Right forelimb (tissue), 1 donor: ENCODE data around the gene NMT2.

Experiments
- DNase-seq: peaks from one replicate; pipeline ENCODE4 v3.0.0-alpha.2; 2018

NMT2 gene

DNA sequence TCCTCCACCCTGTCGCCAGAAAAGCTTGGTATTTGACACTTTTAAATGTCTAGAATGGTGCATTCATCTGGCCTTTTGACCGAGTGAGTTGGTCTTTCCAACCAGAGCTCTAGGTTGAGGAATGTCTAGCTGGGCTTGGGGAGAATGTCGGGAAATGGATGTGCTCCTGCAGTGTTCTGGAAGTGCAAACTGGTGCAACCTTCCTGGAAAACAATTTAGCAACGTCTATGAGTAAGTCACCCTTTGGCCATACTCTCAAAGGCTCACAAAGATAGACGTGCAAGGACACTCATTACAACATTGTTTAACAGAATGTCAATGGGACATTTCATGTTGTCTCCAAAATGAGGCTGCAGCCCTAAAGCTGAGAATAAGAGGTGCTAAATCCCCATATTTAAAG lies 12.2 kb upstream of the NMT2 start:
- DNase-seq: no peak

DNA sequence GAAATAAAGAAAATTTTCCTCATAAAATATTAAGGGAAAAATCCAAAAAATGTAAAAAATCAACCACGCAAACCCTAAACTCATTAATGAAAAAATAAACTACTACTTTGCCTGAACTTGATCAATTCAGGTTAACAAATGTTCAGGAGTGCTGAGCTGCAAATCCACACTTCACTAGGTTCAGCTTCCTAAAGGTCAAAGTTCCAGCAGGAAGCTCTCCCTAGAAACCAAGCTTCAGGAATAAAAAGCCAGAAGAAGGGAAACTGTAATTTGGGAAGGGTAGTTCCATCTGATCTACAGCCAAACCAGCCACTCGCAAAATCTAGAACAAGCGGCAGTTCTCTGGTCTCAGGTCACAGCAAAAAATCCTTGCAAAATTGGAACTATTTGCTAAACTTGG lies 7.8 kb upstream of the NMT2 start:
- DNase-seq: no peak

DNA sequence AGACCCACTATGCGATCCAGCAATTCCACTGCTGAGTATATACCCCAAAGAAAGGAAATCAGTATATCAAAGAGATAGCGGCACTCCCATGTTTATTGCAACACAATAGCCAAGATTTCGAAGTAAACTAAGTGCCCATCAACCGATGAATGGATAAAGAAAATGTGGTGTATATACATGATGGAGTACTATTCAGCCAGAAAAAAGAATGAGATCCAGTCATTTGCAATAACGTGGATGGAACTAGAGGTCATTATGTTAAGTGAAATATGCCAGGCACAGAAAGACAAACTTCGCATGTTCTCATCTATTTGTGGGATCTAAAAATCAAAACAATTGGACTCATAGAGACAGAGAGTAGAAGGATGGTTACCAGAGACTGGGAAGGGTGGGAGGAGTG lies 7.1 kb upstream of the NMT2 start:
- no peak for DNase-seq

DNA sequence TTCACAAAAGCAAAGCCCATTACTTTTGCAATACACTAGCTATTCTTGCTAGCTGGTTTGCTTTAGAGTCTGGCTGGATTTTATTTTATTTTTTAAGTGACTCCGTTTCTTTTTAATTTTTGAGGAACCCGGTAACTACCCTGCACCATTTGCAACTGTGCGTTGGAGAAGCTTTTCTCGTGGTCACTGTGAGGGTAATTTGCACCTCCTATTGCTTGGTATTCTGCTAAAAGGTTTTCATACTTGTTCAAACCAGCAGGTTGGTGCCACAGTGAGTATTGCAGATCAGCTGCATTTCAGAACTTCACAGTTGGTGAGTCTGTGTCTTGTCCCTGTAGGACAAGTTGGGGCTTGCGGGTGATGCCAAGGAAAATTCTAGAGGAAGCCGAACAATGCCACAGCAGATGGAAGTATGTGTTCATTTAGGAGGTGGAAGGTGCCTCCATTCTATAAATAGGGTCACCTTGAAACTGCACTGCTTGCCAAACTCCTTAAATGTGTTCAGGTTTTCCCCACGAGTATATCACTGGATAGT lies 3.9 kb upstream of the NMT2 start:
- no peak for DNase-seq

- no peak for DNase-seq
These were observed 1.3 kb upstream of the NMT2 start for GRCh38 chr10:15169555-15170401.

GRCh38 chr10:15168786-15169554 lies 477 bp upstream of the NMT2 start:
- peak; percentile 99 for DNase-seq

DNA sequence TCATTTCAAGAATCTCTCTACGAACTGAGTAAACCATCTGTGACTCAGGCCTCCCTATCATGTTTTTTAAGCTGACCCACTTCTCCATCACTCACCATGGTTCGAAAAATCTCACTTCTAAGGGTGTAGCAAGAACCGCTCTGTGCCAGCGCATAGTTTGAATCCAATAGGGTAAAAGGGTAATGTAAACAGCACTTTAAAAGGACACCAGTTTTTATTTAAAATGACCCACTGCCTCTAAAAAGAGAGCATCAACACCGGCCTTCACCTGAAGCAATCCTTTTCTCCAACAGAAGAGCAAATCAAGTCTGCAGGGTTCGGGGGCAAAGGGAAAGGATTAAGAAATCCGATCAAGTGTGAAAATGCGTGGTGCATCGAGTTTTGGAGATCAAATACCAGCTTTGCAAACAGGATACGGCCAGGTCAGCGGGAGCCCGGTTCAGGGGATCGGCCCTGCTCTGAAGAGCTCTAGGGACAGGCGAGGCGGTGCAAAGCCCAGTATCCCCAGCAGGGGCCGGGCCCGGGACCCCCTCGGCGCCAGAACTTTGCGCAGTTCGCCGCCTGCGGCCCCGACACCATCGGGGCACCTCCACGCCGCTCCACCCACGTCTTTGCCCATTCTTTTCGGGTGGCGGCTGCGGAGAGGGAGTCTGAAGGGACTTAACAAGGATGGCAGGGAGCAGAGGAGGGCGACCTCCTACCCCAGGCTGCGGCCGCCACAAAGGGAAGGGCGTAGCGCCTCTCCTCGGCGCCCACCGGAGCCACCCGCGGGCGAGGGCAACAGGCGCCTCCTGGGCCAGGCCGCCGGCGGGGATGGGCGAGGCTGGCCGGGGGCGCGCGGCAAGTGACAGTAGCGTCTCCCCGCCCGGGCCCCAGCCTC lies 842 bp downstream of the NMT2 start:
- DNase-seq: peak; percentile 72

DNA sequence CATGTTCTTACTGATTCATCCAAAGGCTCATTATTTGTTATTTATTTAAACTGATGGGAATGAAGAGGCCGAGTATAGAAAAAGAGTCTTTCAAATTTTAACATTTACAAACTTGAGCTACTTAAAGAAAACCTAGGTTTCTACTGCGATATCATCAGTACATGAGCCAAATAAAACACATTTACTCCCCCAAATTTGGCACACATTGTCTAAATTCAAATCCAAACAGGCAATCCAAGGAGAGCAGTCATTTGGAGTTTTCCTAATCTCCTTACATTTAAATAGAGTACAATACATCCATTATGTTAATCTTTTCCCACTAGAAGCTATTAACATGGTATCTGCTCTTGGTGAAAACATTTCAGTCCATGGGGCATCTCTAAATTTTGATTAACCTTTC lies 2.2 kb downstream of the NMT2 start:
- DNase-seq: no peak

DNA sequence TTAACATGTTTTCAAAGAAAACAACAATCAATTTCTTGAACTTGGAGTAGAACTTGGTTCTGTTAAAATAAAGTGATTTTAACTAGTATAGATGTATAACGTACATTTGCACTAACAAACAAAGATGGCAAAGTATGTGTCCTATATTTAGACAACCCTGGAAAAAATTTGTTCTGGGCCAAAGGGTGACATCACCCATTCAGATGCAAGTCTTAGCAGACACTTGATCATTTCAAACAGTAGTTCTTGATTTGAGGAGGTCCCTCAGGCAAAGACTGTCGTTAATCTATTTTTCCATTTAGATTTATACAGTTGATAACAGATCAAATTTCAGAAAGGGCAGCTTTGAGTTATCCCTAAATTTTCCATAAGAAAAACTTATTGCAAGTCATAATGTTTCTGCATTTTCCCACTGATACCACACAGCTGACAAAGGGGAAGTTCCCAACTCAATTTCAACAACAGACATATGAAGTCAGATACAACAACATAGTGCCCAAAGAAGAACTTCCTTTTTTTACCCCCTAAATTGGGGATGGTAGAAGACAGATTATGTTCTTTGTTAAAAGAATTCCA lies 5.2 kb downstream of the NMT2 start:
- DNase-seq: no peak

GRCh38 chr10:15158972-15159371 lies 9.5 kb downstream of the NMT2 start:
- DNase-seq: no peak

- DNase-seq: no peak
These were observed 10.0 kb downstream of the NMT2 start for GRCh38 chr10:15158448-15158847.

DNA sequence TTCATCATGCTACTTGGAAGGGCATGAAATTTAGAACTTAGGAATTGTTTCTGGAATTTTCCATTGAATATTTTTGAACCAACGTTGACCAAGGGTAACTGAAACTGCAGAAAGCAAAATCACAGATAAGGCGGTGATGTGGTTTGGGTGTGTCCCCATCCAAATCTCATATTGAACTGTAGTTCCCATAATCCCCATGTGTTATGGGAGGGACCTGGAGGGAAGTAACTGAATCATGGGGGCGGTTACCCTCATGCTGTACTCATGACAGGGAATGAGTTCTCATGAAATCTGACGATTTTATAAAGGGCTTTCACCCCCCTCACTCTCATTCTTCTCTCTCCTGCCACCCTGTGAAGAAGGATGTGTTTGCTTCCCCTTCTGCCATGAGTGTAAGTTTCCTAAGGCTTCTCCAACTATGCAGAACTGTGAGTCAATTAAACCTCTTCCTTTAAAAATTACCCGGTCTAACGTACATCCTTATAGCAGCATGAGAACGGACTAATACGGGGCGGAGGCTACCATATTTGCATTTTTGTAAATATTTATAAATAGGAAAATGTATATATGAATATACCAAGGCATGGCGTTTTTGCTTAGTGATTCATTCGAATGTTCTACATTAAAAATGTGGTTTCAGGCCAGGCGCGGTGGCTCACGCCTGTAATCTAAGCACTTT lies 12.4 kb downstream of the NMT2 start:
- DNase-seq: no peak

GRCh38 chr10:15152556-15152955 lies 15.9 kb downstream of the NMT2 start:
- no peak for DNase-seq

DNA sequence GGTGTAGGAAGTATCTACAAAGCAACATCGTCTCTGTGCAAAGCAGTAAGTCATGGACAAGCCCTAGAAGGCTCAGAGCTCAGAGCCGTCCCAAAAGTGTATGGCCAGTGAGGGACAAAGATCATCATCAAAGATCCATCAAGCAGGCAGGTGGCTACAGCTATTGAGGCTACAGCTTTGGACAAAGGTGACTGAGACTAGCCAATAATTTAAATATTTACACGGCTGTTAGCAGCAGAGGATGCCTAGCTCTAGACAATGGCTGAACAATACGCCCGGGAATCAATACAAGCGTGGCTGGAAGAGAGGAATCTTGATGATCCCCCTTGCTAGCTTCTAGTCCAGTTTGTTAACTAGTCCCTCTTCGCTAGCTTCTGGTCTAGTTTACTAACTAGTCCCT lies 17.9 kb downstream of the NMT2 start:
- DNase-seq: no peak

DNA sequence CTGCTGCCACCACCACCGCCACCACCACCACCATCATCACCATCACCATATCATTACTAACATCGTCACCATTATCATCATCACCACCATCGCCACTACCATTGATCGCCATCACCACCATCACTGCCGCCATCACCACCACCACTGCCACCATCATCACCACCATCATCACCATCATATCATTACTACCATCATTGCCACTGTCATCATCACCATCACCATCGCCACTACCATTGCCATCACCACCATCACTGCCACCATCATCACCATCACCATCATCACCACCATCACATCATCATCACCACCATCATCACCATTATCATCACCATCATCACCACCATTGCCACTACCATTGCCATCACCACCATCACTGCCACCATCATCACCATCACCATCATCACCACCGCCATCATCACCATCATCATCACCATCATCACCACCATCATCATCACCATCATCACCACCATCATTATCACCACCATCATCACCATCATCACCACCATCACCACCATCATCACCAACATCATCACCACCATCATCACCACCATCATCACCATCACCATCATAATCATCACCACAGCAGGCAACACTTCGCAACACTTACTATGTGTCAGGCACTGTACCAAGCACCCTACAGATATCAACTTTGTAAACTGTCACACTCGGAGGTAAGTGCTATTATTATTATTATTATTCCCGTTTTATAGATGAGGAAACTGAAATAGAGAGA lies 19.3 kb downstream of the NMT2 start:
- DNase-seq: no peak

- DNase-seq: no peak
These were observed 20.7 kb downstream of the NMT2 start for GRCh38 chr10:15147594-15148392.

DNA sequence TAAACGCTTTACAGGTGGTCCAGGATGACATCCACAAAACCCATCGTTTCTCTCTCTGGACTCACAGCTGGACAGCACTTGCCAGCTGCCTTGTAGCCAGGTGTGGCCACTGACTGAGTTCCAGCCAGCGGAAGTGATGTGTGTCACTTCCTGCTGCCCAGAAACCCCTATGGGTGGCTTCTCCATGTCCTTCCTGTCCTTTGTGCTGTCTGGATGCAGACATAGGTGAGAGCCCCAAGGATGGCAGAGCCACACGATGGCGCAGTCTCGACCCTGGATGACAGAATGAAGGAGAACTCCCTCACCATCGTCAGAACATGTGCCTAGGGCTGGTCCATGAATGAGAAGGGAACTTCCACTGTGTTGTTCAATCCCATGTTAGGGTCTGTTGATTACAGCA lies 22.1 kb downstream of the NMT2 start:
- no peak for DNase-seq

DNA sequence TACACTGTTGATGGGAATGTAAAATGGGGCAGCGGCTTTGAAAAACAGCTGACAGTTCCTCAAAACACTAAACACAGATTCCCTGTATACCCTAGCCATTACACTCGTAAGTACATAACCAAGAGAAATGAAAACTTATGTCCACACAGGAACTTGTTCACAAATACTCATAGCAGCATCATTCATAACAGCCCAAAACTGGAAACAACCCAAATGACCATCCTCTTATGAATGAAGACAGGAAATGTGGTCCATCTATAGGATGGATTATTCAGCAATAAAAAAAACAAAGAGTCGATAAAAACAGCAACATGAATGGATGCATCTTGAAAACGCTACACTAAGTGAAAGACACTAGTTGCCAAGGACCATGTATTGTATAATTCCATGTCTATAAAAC lies 23.7 kb downstream of the NMT2 start:
- no peak for DNase-seq

DNA sequence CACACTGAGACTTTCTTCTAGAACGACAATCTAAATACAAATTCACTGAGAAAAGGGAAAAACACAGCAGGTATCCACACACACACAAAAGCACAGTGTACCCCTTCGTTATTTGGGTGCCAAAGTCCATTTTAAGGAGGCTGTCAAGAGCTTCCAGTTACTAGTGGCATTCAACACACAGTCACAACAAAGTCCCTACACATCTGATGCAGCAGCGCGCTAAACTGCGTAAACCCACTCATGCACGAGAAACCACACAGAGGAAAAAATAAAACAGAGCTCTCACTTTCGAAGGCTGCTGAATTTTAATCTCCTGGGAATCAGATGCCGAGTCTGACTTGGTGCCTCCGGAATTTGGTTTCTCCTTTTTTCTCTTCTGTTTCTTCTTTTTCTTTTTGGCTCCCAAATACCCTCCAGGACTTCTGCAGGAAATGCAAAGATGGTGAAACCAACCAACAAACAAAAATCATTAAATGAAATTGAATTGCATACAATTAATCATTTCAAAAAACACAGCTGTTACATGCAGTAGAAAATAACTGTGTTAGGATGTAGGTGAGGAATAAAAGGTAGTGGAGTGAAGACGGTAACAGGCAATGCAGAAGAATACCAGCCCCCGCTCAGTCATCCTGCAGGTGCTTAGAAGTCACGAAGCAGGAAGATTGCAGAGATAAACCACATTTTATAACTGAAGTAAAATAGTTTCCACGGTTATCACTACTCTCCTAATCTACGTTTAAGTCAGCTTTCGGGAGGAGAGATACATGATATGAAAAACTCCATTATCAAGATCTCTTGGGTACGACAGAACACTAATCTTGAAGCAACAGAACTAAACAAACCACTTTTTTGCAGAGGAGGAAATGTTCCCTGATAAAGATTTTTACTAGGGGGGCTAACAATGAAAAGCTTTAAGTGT lies 27.1 kb downstream of the NMT2 start:
- DNase-seq: no peak
